ENCODE results near the gene RNF6.
A peak's percentile ranks its signal among the peaks of the same experiment; 100 is the strongest.

RNF6 gene

GRCh38 chr13:26197298-26197697, 24.8 kb downstream of the RNF6 start:
- TF ChIP-seq CTCF (IDR thresholded peaks at IDR 0.05): no peak
- H3K9ac ChIP-seq: no peak overlapping the region
- H3K27ac ChIP-seq: no peak overlapping the region

GRCh38 chr13:26186995-26187394, 35.1 kb downstream of the RNF6 start:
- Histone ChIP-seq H3K4me3 (ENCODE audit: low read depth, low read length) (peak overlapping the region; percentile 65), H3K27ac (no peak overlapping the region), H3K27me3 (ENCODE audit: control insufficient read depth, insufficient read depth, low read length) (no peaks in the 10 kb centered on the region), H3K9ac (no peak overlapping the region), H3K4me2 (ENCODE audit: low read length) (peak overlapping the region; percentile 2), H3K79me2 (no peaks in the 10 kb centered on the region), H3K9me3 (ENCODE audit: control insufficient read depth, low read length) (no peaks in the 10 kb centered on the region), H3K36me3 (ENCODE audit: control insufficient read depth, insufficient read depth, low read length) (no peaks in the 10 kb centered on the region), H2AFZ (no peak overlapping the region), H3K4me1 (no peaks in the 10 kb centered on the region)
- TF ChIP-seq CTCF (IDR thresholded peaks at IDR 0.05): no peak

More at GRCh38 chr13:26197298-26197697, 24.8 kb downstream of the RNF6 start:
- H3K36me3 ChIP-seq (ENCODE audit: control insufficient read depth, insufficient read depth, low read length): no peaks in the 10 kb centered on the region
- no peak overlapping the region for H3K4me3 ChIP-seq (ENCODE audit: low read depth, low read length)
- no peak overlapping the region for H2AFZ ChIP-seq
- H3K27me3 ChIP-seq (ENCODE audit: control insufficient read depth, insufficient read depth, low read length): no peaks in the 10 kb centered on the region
- H3K4me1 ChIP-seq: no peaks in the 10 kb centered on the region
- H3K79me2 ChIP-seq: no peaks in the 10 kb centered on the region
- no peaks in the 10 kb centered on the region for H3K9me3 ChIP-seq (ENCODE audit: control insufficient read depth, low read length)
- H3K4me2 ChIP-seq (ENCODE audit: low read length): no peak overlapping the region

- TF ChIP-seq CTCF (IDR thresholded peaks at IDR 0.05): no peak
- Histone ChIP-seq H3K9me3 (ENCODE audit: control insufficient read depth, low read length) (no peaks in the 10 kb centered on the region), H3K79me2 (no peaks in the 10 kb centered on the region), H3K36me3 (ENCODE audit: control insufficient read depth, insufficient read depth, low read length) (no peaks in the 10 kb centered on the region), H3K27ac (peak overlapping the region; percentile 53), H3K4me1 (no peaks in the 10 kb centered on the region), H2AFZ (peak overlapping the region; percentile 84), H3K9ac (no peak overlapping the region), H3K4me3 (ENCODE audit: low read depth, low read length) (peak overlapping the region; percentile 65), H3K4me2 (ENCODE audit: low read length) (peak overlapping the region; percentile 86), H3K27me3 (ENCODE audit: control insufficient read depth, insufficient read depth, low read length) (no peaks in the 10 kb centered on the region)
Measured at GRCh38 chr13:26186118-26186870, 35.8 kb downstream of the RNF6 start.

- Histone ChIP-seq H3K27ac (peak overlapping the region; percentile 53), H3K4me2 (ENCODE audit: low read length) (peak overlapping the region; percentile 86), H3K36me3 (ENCODE audit: control insufficient read depth, insufficient read depth, low read length) (no peaks in the 10 kb centered on the region), H3K9me3 (ENCODE audit: control insufficient read depth, low read length) (no peaks in the 10 kb centered on the region), H3K27me3 (ENCODE audit: control insufficient read depth, insufficient read depth, low read length) (no peaks in the 10 kb centered on the region), H2AFZ (peak overlapping the region; percentile 84), H3K9ac (no peak overlapping the region), H3K4me1 (no peaks in the 10 kb centered on the region), H3K79me2 (no peaks in the 10 kb centered on the region), H3K4me3 (ENCODE audit: low read depth, low read length) (peak overlapping the region; percentile 65)
- no peak for TF ChIP-seq CTCF (IDR thresholded peaks at IDR 0.05)
Measured at GRCh38 chr13:26185720-26186117, 36.4 kb downstream of the RNF6 start.

GRCh38 chr13:26184791-26185250, 37.3 kb downstream of the RNF6 start:
- TF ChIP-seq CTCF (IDR thresholded peaks at IDR 0.05): peak; percentile 67

More at GRCh38 chr13:26184791-26185250, 37.3 kb downstream of the RNF6 start:
- no peaks in the 10 kb centered on the region for H3K9me3 ChIP-seq (ENCODE audit: control insufficient read depth, low read length)
- H3K4me3 ChIP-seq (ENCODE audit: low read depth, low read length): no peak overlapping the region
- no peak overlapping the region for H3K27ac ChIP-seq
- no peaks in the 10 kb centered on the region for H3K4me1 ChIP-seq
- no peak overlapping the region for H2AFZ ChIP-seq
- no peaks in the 10 kb centered on the region for H3K36me3 ChIP-seq (ENCODE audit: control insufficient read depth, insufficient read depth, low read length)
- no peak overlapping the region for H3K4me2 ChIP-seq (ENCODE audit: low read length)
- H3K27me3 ChIP-seq (ENCODE audit: control insufficient read depth, insufficient read depth, low read length): no peaks in the 10 kb centered on the region
- no peaks in the 10 kb centered on the region for H3K79me2 ChIP-seq
- H3K9ac ChIP-seq: no peak overlapping the region
